Prostate gland (tissue), 2 donors: ENCODE measurements around the gene ZNF223.

Experiments used
- CTCF ChIP-seq, 4 experiments: fragments of 200-600 bp in 2 of 4; fragments of 450-650 bp in 2 of 4; sonication (generic) in 2 of 4; IDR thresholded peaks; 1 replicate in 3 of 4; 2 replicates in 1 of 4; pipeline ENCODE4 v1.5.1; 2016 to 2019; ENCODE audit warnings: antibody characterized with exemption in 4 of 4, mild to moderate bottlenecking in 2 of 4, moderate library complexity in 2 of 4
- POLR2A ChIP-seq: fragments of 450-650 bp; IDR thresholded peaks from one replicate; pipeline ENCODE4 v1.6.1; 2016; ENCODE audit warnings: antibody characterized with exemption, mild to moderate bottlenecking

DNA sequence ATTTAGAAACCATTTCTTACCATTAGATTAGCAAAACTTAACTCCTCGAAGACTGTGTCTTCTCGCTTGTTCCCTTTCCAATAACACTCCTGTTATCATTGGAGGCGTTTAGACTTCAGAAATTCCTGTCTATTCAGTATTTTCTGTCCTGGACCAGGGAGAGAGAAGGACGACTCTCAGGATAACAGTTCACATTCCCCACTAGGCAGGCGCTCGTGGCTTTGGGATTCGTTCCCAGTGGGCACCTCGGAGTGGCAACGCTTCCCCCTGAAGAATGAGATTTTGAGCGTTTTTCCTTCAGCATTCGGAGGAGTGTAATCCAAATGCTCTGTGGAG lies 60.9 kb downstream of the ZNF223 start:
- TF ChIP-seq CTCF (IDR thresholded peaks at IDR 0.05) (no peak), POLR2A (no peak)
